ENCODE measurements around the gene GNAT1. TPM values are rescaled to one million over a fixed set of nuclear protein-coding genes. Genes with fewer than 3 reads are reported as not detected.

The GNAT1 gene
- total and polyA plus RNA-seq, 2 of the 13 experiments (the other 11 are each of a cell fraction or from before 2014, with no cell fraction given): 0.15 TPM; not detected in 1

DNA sequence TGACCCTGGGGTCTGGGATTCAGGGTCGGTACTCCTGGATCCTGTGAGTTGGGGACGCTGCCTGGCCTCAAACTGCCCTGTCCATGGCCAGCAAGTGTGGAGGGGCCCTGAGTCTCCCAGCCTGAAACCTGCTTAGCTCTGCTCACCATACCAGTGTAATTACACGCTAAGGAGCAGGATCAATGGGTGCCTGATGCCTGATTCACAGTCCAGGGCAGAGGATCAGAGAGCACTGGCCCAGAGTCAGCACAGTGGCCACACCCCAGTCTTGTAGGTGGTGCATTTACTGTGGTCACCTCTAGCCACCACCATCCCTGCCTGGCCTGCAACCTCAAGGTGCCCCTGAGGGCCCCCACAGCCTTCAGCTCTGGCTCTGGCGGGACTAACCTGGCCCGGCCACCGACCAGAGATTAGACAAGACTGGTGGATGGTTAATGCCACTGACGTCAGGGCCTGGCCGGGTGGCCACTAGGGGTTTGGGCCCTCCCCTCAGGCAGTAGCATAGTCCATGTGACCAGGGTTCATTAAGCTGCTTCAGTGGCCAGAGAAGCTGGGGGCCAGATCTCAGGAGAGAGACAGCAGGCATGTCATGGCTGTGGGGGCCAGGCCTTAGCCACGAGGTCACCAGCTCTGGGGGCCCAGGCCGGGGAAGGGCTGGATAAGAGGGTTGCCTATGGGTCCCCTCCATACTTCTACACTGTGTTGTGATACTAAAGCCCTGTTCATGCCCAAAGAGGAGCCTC, 10.3 kb downstream of the GNAT1 start (continued):
- no peak for TF ChIP-seq ZBTB21 (CRISPR knock-in tag; IDR thresholded peaks at IDR 0.05)
- no peak for TF ChIP-seq ZNF558 (CRISPR knock-in tag; IDR thresholded peaks at IDR 0.05; ENCODE audit: borderline replicate concordance)
- no peak for TF ChIP-seq THYN1 (CRISPR knock-in tag; IDR thresholded peaks at IDR 0.05; ENCODE audit: borderline replicate concordance, low read depth)
- TF ChIP-seq RAD51 (IDR thresholded peaks at IDR 0.05; ENCODE audit: borderline replicate concordance): no peak
- no peak for TF ChIP-seq PBX2 (CRISPR knock-in tag; IDR thresholded peaks at IDR 0.05)
- no peak for TF ChIP-seq ZBTB8A (CRISPR knock-in tag; IDR thresholded peaks at IDR 0.05; ENCODE audit: borderline replicate concordance, low read depth)

DNA sequence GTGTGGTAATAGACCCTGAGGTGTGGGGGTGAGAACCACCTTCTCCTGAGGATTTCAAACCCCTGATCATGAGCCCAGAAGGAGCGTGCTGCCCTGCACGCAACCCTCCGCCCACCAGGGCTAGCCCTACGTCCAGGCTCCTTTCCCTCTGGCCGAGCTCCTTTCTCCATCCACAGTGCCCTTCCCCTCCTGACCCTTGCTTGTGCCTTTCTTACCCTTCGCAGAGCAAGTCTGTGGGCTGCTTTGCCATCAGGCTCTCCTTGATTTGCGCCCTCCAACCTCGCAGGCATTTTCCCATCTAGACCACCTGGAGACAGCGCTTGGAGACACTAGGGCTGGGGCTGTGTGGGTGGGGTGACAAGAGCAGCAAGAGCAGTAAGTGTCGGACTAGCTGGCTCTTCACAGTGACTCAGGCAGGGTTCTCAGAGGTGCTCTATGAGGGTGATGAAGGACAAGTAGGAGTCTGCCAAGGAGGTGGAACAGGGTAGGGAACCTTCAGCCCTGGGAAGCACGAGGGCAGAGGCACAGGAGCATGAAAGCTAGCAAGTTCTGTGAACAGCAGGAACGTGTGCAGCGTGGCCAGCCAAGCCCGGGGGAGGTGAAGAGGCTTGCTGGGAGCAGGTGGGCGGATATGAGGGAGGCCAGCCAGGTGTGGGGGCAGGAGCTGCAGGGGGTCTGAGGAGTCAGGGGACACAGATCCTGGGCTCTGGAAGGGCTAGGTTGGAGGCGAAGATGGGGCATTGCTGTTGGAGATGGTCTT, 11.1 kb downstream of the GNAT1 start:
- Histone ChIP-seq H2AFZ (ENCODE audit: low read length) (no peak overlapping the region), H4K20me1 (ENCODE audit: insufficient read depth, low read length) (peaks cover 4% of the 10 kb centered on the region; the same call in 1 of the 2 replicates), H3K36me3 (replicated peaks in 1 of 2; ENCODE audit: control insufficient read depth in 1 of 2, insufficient read depth in 2 of 2, low read length in 2 of 2) (no peaks in the 10 kb centered on the region), H3K4me3 (replicated peaks in 1 of 3; ENCODE audit: insufficient read depth in 1 of 3, low read depth in 2 of 3, low read length in 3 of 3) (peak overlapping the region; percentile 24 to 69 (median 43); a peak in 5 of 6 replicates), H3K9ac (ENCODE audit: insufficient read depth, low read depth, low read length) (peak overlapping the region; percentile 77), H3K79me2 (ENCODE audit: insufficient read depth, low read length) (peaks cover 28% of the 10 kb centered on the region), H3K4me1 (ENCODE audit: insufficient read depth, low read length) (peaks cover 57% of the 10 kb centered on the region), H3K4me2 (ENCODE audit: low read depth, low read length) (peak overlapping the region; percentile 96), H3K27ac (ENCODE audit: extremely low read length, insufficient read depth, low read length) (peak overlapping the region; percentile 86), H3K27me3 (ENCODE audit: control insufficient read depth in 1 of 2, insufficient read depth in 2 of 2, low read length in 2 of 2) (no peaks in the 10 kb centered on the region), H3K9me3 (ENCODE audit: low read length) (no peaks in the 10 kb centered on the region)
- ChIA-PET POLR2A (interaction anchor here (0.7 to 15.7 kb wide), 28 partner anchors 8 to 135 kb away, joined by 3 to 844 read pairs (median 6); partner anchors contain the start of genes GNAI2, HYAL3, IFRD2 and NAA80), CTCF (ENCODE audit: low intra/inter-chr PET ratio, low total read pairs) (interaction anchor here (1.7 kb wide), 1 partner anchor 19 kb away, joined by 3 read pairs; no protein-coding TSS in a partner anchor)
- FAIRE-seq: no peak
- 52% methylated on average over 16 of the region's 16 CpGs for WGBS (ENCODE audit: low lambda C conversion rate)
- intact Hi-C loops (cut with micrococcal nuclease; ENCODE audit: unreplicated experiment): no loop called here
- peak; percentile 1; the same call in 1 of the 3 replicates for ATAC-seq
- no peak for DNase-seq (ENCODE audit: low spot score)
- in situ Hi-C loops (cut with HindIII; ENCODE audit: extremely low pct_ligation_motif_present, low pct_unique_long_range_greater_than_20kb): no loop called here
- BruUV-seq (replicated peaks): no TSS peak
- TF ChIP-seq ZNF383 (CRISPR knock-in tag; IDR thresholded peaks at IDR 0.05; ENCODE audit: borderline replicate concordance) (peak; percentile 9; the same call in 1 of the 2 replicates), ZNF232 (CRISPR knock-in tag; IDR thresholded peaks at IDR 0.05; ENCODE audit: borderline replicate concordance) (0 out of 2 replicates have a peak, but pooled peaks have one; percentile 1), AGO2 (optimal IDR thresholded peaks at IDR 0.05; ENCODE audit: low read depth, low read length) (peak; percentile 68), ZNF572 (CRISPR knock-in tag; IDR thresholded peaks at IDR 0.05) (no peak), NRL (CRISPR knock-in tag; IDR thresholded peaks at IDR 0.05; ENCODE audit: borderline replicate concordance) (no peak), ZC3H13 (CRISPR knock-in tag; IDR thresholded peaks at IDR 0.05) (peak; percentile 71; the same call in 1 of the 2 replicates), ZNF441 (CRISPR knock-in tag; IDR thresholded peaks at IDR 0.05; ENCODE audit: borderline replicate concordance) (0 out of 2 replicates have a peak, but pooled peaks have one; percentile 22), DPF2 (CRISPR knock-in tag; IDR thresholded peaks at IDR 0.05; ENCODE audit: borderline replicate concordance, low read depth) (0 out of 2 replicates have a peak, but pooled peaks have one; percentile 37)
- TF ChIP-seq, protein P1, sequence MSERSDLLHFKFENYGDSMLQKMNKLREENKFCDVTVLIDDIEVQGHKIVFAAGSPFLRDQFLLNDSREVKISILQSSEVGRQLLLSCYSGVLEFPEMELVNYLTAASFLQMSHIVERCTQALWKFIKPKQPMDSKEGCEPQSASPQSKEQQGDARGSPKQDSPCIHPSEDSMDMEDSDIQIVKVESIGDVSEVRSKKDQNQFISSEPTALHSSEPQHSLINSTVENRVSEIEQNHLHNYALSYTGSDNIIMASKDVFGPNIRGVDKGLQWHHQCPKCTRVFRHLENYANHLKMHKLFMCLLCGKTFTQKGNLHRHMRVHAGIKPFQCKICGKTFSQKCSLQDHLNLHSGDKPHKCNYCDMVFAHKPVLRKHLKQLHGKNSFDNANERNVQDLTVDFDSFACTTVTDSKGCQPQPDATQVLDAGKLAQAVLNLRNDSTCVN (CRISPR knock-in tag; IDR thresholded peaks at IDR 0.05; ENCODE audit: borderline replicate concordance): 0 out of 2 replicates have a peak, but pooled peaks have one; percentile 4
- TF ChIP-seq, protein P2, sequence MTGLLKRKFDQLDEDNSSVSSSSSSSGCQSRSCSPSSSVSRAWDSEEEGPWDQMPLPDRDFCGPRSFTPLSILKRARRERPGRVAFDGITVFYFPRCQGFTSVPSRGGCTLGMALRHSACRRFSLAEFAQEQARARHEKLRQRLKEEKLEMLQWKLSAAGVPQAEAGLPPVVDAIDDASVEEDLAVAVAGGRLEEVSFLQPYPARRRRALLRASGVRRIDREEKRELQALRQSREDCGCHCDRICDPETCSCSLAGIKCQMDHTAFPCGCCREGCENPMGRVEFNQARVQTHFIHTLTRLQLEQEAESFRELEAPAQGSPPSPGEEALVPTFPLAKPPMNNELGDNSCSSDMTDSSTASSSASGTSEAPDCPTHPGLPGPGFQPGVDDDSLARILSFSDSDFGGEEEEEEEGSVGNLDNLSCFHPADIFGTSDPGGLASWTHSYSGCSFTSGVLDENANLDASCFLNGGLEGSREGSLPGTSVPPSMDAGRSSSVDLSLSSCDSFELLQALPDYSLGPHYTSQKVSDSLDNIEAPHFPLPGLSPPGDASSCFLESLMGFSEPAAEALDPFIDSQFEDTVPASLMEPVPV (CRISPR knock-in tag; IDR thresholded peaks at IDR 0.05): 0 out of 2 replicates have a peak, but pooled peaks have one; percentile 26

Data from HepG2 (cell line).